Measurements from ENCODE around the gene MLLT3.

Gene MLLT3

DNA sequence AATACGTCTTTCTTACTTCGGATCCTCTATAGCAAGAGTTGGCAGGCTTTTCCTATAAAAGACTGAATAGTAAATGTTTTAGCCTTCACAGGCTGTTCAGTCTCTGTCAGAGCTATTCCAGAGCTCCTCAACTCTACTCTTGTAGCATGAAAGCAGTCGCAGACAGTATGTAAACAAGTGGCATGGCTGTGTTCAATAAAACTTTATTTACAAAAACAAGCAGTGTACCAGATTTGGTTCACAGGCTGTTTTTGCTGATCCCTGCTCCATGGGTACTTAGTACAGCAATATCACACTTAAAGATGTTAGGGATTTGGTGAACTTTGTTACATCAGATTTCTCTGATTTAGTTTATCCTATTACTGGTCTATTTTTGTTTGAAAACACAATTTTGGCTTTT, 235.2 kb downstream of the MLLT3 start:
- Histone ChIP-seq H3K4me1 (ENCODE audit: low read length) (no peaks in the 10 kb centered on the region), H3K4me3 (ENCODE audit: low read length) (no peak overlapping the region), H3K36me3 (replicated peaks; ENCODE audit: low read depth, low read length) (no peaks in the 10 kb centered on the region), H3K79me2 (ENCODE audit: low read length) (no peaks in the 10 kb centered on the region), H3K27ac (ENCODE audit: low read length) (no peak overlapping the region), H4K20me1 (ENCODE audit: insufficient read depth, low read length) (no peaks in the 10 kb centered on the region), H2AFZ (ENCODE audit: low read depth, low read length) (no peak overlapping the region), H3K9me3 (ENCODE audit: insufficient read depth, low read length) (no peaks in the 10 kb centered on the region), H3K9ac (ENCODE audit: low read length) (no peak overlapping the region), H3K27me3 (ENCODE audit: low read depth, low read length) (no peaks in the 10 kb centered on the region), H3K4me2 (ENCODE audit: low read length) (no peak overlapping the region)
- TF ChIP-seq, protein P1, sequence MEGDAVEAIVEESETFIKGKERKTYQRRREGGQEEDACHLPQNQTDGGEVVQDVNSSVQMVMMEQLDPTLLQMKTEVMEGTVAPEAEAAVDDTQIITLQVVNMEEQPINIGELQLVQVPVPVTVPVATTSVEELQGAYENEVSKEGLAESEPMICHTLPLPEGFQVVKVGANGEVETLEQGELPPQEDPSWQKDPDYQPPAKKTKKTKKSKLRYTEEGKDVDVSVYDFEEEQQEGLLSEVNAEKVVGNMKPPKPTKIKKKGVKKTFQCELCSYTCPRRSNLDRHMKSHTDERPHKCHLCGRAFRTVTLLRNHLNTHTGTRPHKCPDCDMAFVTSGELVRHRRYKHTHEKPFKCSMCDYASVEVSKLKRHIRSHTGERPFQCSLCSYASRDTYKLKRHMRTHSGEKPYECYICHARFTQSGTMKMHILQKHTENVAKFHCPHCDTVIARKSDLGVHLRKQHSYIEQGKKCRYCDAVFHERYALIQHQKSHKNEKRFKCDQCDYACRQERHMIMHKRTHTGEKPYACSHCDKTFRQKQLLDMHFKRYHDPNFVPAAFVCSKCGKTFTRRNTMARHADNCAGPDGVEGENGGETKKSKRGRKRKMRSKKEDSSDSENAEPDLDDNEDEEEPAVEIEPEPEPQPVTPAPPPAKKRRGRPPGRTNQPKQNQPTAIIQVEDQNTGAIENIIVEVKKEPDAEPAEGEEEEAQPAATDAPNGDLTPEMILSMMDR (IDR thresholded peaks at IDR 0.05; ENCODE audit: low read depth, low read length), result no peak
- no peak for TF ChIP-seq EZH2phosphoT487 (IDR thresholded peaks at IDR 0.05; ENCODE audit: low read depth)

GRCh38 chr9:20384642-20385041, 237.7 kb downstream of the MLLT3 start:
- Histone ChIP-seq H2AFZ (ENCODE audit: low read depth, low read length) (no peak overlapping the region), H3K9ac (ENCODE audit: low read length) (no peak overlapping the region), H3K4me2 (ENCODE audit: low read length) (no peak overlapping the region), H3K36me3 (replicated peaks; ENCODE audit: low read depth, low read length) (no peaks in the 10 kb centered on the region), H3K4me3 (ENCODE audit: low read length) (no peak overlapping the region), H3K27me3 (ENCODE audit: low read depth, low read length) (no peaks in the 10 kb centered on the region), H3K9me3 (ENCODE audit: insufficient read depth, low read length) (no peaks in the 10 kb centered on the region), H3K27ac (ENCODE audit: low read length) (no peak overlapping the region), H3K79me2 (ENCODE audit: low read length) (no peaks in the 10 kb centered on the region), H3K4me1 (ENCODE audit: low read length) (no peaks in the 10 kb centered on the region), H4K20me1 (ENCODE audit: insufficient read depth, low read length) (no peaks in the 10 kb centered on the region)
- TF ChIP-seq, protein P1 (IDR thresholded peaks at IDR 0.05; ENCODE audit: low read depth, low read length), result no peak
- no peak for TF ChIP-seq EZH2phosphoT487 (IDR thresholded peaks at IDR 0.05; ENCODE audit: low read depth)

DNA sequence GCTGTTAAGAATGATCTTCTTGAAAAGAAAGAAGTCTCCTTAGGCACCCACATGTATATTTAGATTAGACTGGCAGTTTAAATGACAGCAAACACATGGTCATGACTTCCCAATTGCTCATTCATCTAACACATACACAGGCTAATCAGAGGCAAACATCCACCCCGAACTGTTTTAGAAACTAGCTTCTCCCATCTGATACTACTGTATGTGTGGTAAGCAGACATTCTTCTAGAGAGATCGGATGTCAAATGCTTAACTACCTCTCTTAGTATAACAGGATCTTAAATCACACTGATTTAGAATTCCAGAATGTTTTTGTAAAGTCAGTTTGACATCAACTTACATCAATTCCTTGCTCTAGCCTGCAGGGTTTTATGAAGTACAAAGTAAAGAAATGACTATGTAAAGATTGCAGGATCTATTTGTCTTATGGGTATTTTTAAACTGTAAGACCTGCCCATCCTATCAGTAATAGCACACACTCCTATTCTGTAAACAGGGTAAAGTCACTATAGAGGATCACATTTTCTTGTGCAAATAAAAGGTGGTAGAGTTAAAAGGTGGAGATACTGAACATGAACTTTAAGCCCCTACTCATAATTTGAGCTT, 239.7 kb downstream of the MLLT3 start:
- no peak overlapping the region for H3K27ac ChIP-seq (ENCODE audit: low read length)
- no peaks in the 10 kb centered on the region for H3K36me3 ChIP-seq (replicated peaks; ENCODE audit: low read depth, low read length)
- H2AFZ ChIP-seq (ENCODE audit: low read depth, low read length), result no peak overlapping the region
- no peak overlapping the region for H3K4me2 ChIP-seq (ENCODE audit: low read length)
- H3K9me3 ChIP-seq (ENCODE audit: insufficient read depth, low read length), result no peaks in the 10 kb centered on the region
- H3K4me1 ChIP-seq (ENCODE audit: low read length), result no peaks in the 10 kb centered on the region
- H3K79me2 ChIP-seq (ENCODE audit: low read length), result no peaks in the 10 kb centered on the region
- no peaks in the 10 kb centered on the region for H4K20me1 ChIP-seq (ENCODE audit: insufficient read depth, low read length)
- H3K9ac ChIP-seq (ENCODE audit: low read length), result no peak overlapping the region
- H3K4me3 ChIP-seq (ENCODE audit: low read length), result no peak overlapping the region
- TF ChIP-seq, protein P1 (IDR thresholded peaks at IDR 0.05; ENCODE audit: low read depth, low read length), result no peak
- no peak for TF ChIP-seq EZH2phosphoT487 (IDR thresholded peaks at IDR 0.05; ENCODE audit: low read depth)
- no peaks in the 10 kb centered on the region for H3K27me3 ChIP-seq (ENCODE audit: low read depth, low read length)

DNA sequence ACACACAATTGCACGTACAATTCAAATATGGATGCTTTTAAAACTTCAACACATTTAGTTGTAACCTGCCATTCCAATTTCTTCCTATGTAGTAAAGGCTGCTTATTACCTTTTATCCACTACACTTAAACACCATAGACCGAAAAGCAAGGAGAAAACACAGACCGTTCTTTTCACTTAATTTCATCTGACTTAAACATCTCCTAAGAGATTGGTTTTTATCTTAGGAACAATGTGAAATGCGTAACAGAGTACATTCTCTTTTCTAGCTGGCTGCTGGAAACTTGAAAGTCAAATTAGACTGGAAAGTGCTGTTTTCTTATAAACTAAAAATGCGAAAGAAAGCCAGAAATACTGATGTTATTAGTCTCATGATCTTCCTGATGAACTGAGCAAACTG, 241.8 kb downstream of the MLLT3 start:
- H3K27ac ChIP-seq (ENCODE audit: low read length), result no peak overlapping the region
- no peaks in the 10 kb centered on the region for H4K20me1 ChIP-seq (ENCODE audit: insufficient read depth, low read length)
- no peaks in the 10 kb centered on the region for H3K79me2 ChIP-seq (ENCODE audit: low read length)
- TF ChIP-seq EZH2phosphoT487 (IDR thresholded peaks at IDR 0.05; ENCODE audit: low read depth), result no peak
- no peaks in the 10 kb centered on the region for H3K27me3 ChIP-seq (ENCODE audit: low read depth, low read length)
- H3K4me3 ChIP-seq (ENCODE audit: low read length), result no peak overlapping the region
- H3K9ac ChIP-seq (ENCODE audit: low read length), result no peak overlapping the region
- no peaks in the 10 kb centered on the region for H3K4me1 ChIP-seq (ENCODE audit: low read length)
- H2AFZ ChIP-seq (ENCODE audit: low read depth, low read length), result no peak overlapping the region
- no peaks in the 10 kb centered on the region for H3K36me3 ChIP-seq (replicated peaks; ENCODE audit: low read depth, low read length)
- H3K4me2 ChIP-seq (ENCODE audit: low read length), result no peak overlapping the region
- no peaks in the 10 kb centered on the region; the same call in 1 of the 2 replicates for H3K9me3 ChIP-seq (ENCODE audit: insufficient read depth, low read length)

Data from OCI-LY3 (cell line).